Measurements from ENCODE around the gene CD1B.

The CD1B gene

GRCh38 chr1:158329300-158329699, 2.0 kb downstream of the CD1B start:
- Histone ChIP-seq H3K27me3 (ENCODE audit: control insufficient read depth, insufficient read depth, low read length) (no peaks in the 10 kb centered on the region), H3K4me1 (ENCODE audit: control insufficient read depth, insufficient read depth, low read length) (no peaks in the 10 kb centered on the region), H3K36me3 (ENCODE audit: control insufficient read depth, insufficient read depth, low read length) (no peaks in the 10 kb centered on the region), H3K27ac (ENCODE audit: low read length) (no peak overlapping the region), H3K9me3 (ENCODE audit: control insufficient read depth, insufficient read depth, low read length) (no peaks in the 10 kb centered on the region), H3K4me3 (ENCODE audit: low read length) (no peak overlapping the region)
- no peak for DNase-seq (ENCODE audit: low read depth, low spot score)
- no CpG with 5 or more reads among the region's 7 CpGs for WGBS (ENCODE audit: insufficient coverage, insufficient read length)

GRCh38 chr1:158328426-158328825, 2.9 kb downstream of the CD1B start:
- Histone ChIP-seq H3K4me3 (ENCODE audit: low read length) (no peak overlapping the region), H3K4me1 (ENCODE audit: control insufficient read depth, insufficient read depth, low read length) (no peaks in the 10 kb centered on the region), H3K36me3 (ENCODE audit: control insufficient read depth, insufficient read depth, low read length) (no peaks in the 10 kb centered on the region), H3K27ac (ENCODE audit: low read length) (no peak overlapping the region), H3K9me3 (ENCODE audit: control insufficient read depth, insufficient read depth, low read length) (no peaks in the 10 kb centered on the region), H3K27me3 (ENCODE audit: control insufficient read depth, insufficient read depth, low read length) (no peaks in the 10 kb centered on the region)
- DNase-seq (ENCODE audit: low read depth, low spot score): no peak
- WGBS (ENCODE audit: insufficient coverage, insufficient read length): 100% methylated on average over 1 of the region's 3 CpGs

GRCh38 chr1:158327481-158327880, 3.9 kb downstream of the CD1B start:
- no peak overlapping the region for H3K4me3 ChIP-seq (ENCODE audit: low read length)
- no peaks in the 10 kb centered on the region for H3K36me3 ChIP-seq (ENCODE audit: control insufficient read depth, insufficient read depth, low read length)
- no peaks in the 10 kb centered on the region for H3K9me3 ChIP-seq (ENCODE audit: control insufficient read depth, insufficient read depth, low read length)
- no peaks in the 10 kb centered on the region for H3K27me3 ChIP-seq (ENCODE audit: control insufficient read depth, insufficient read depth, low read length)
- H3K27ac ChIP-seq (ENCODE audit: low read length): no peak overlapping the region
- H3K4me1 ChIP-seq (ENCODE audit: control insufficient read depth, insufficient read depth, low read length): no peaks in the 10 kb centered on the region
- DNase-seq (ENCODE audit: low read depth, low spot score): no peak

- Histone ChIP-seq H3K4me3 (ENCODE audit: low read length) (no peak overlapping the region), H3K9me3 (ENCODE audit: control insufficient read depth, insufficient read depth, low read length) (no peaks in the 10 kb centered on the region), H3K27me3 (ENCODE audit: control insufficient read depth, insufficient read depth, low read length) (no peaks in the 10 kb centered on the region), H3K27ac (ENCODE audit: low read length) (no peak overlapping the region), H3K36me3 (ENCODE audit: control insufficient read depth, insufficient read depth, low read length) (no peaks in the 10 kb centered on the region), H3K4me1 (ENCODE audit: control insufficient read depth, insufficient read depth, low read length) (no peaks in the 10 kb centered on the region)
- WGBS (ENCODE audit: insufficient coverage, insufficient read length): no CpG with 5 or more reads among the region's 4 CpGs
- no peak for DNase-seq (ENCODE audit: low read depth, low spot score)
Observed at GRCh38 chr1:158324395-158324794, 6.9 kb downstream of the CD1B start.

GRCh38 chr1:158323866-158324265, 7.5 kb downstream of the CD1B start:
- WGBS (ENCODE audit: insufficient coverage, insufficient read length): no CpG with 5 or more reads among the region's 1 CpG
- no peaks in the 10 kb centered on the region for H3K9me3 ChIP-seq (ENCODE audit: control insufficient read depth, insufficient read depth, low read length)
- H3K27ac ChIP-seq (ENCODE audit: low read length): no peak overlapping the region
- H3K27me3 ChIP-seq (ENCODE audit: control insufficient read depth, insufficient read depth, low read length): no peaks in the 10 kb centered on the region
- no peaks in the 10 kb centered on the region for H3K36me3 ChIP-seq (ENCODE audit: control insufficient read depth, insufficient read depth, low read length)
- H3K4me3 ChIP-seq (ENCODE audit: low read length): no peak overlapping the region
- DNase-seq (ENCODE audit: low read depth, low spot score): no peak
- H3K4me1 ChIP-seq (ENCODE audit: control insufficient read depth, insufficient read depth, low read length): no peaks in the 10 kb centered on the region

GRCh38 chr1:158311066-158311465, 20.3 kb downstream of the CD1B start:
- Histone ChIP-seq H3K9me3 (ENCODE audit: control insufficient read depth, insufficient read depth, low read length) (no peaks in the 10 kb centered on the region), H3K27ac (ENCODE audit: low read length) (no peak overlapping the region), H3K27me3 (ENCODE audit: control insufficient read depth, insufficient read depth, low read length) (no peaks in the 10 kb centered on the region), H3K4me3 (ENCODE audit: low read length) (no peak overlapping the region), H3K36me3 (ENCODE audit: control insufficient read depth, insufficient read depth, low read length) (no peaks in the 10 kb centered on the region), H3K4me1 (ENCODE audit: control insufficient read depth, insufficient read depth, low read length) (no peaks in the 10 kb centered on the region)
- no peak for DNase-seq (ENCODE audit: low read depth, low spot score)
- WGBS (ENCODE audit: insufficient coverage, insufficient read length): no CpG with 5 or more reads among the region's 2 CpGs

- DNase-seq (ENCODE audit: low read depth, low spot score): no peak
- WGBS (ENCODE audit: insufficient coverage, insufficient read length): no CpG with 5 or more reads among the region's 1 CpG
- Histone ChIP-seq H3K36me3 (ENCODE audit: control insufficient read depth, insufficient read depth, low read length) (no peaks in the 10 kb centered on the region), H3K9me3 (ENCODE audit: control insufficient read depth, insufficient read depth, low read length) (no peaks in the 10 kb centered on the region), H3K27ac (ENCODE audit: low read length) (no peak overlapping the region), H3K4me1 (ENCODE audit: control insufficient read depth, insufficient read depth, low read length) (no peaks in the 10 kb centered on the region), H3K27me3 (ENCODE audit: control insufficient read depth, insufficient read depth, low read length) (no peaks in the 10 kb centered on the region), H3K4me3 (ENCODE audit: low read length) (no peak overlapping the region)
Observed at GRCh38 chr1:158310623-158311022, 20.7 kb downstream of the CD1B start.

- no peak overlapping the region for H3K4me3 ChIP-seq (ENCODE audit: low read length)
- no CpG with 5 or more reads among the region's 2 CpGs for WGBS (ENCODE audit: insufficient coverage, insufficient read length)
- no peaks in the 10 kb centered on the region for H3K36me3 ChIP-seq (ENCODE audit: control insufficient read depth, insufficient read depth, low read length)
- H3K27ac ChIP-seq (ENCODE audit: low read length): no peak overlapping the region
- no peaks in the 10 kb centered on the region for H3K9me3 ChIP-seq (ENCODE audit: control insufficient read depth, insufficient read depth, low read length)
- no peak for DNase-seq (ENCODE audit: low read depth, low spot score)
- no peaks in the 10 kb centered on the region for H3K27me3 ChIP-seq (ENCODE audit: control insufficient read depth, insufficient read depth, low read length)
- no peaks in the 10 kb centered on the region for H3K4me1 ChIP-seq (ENCODE audit: control insufficient read depth, insufficient read depth, low read length)
Observed at GRCh38 chr1:158295791-158296190, 35.5 kb downstream of the CD1B start.

- no peaks in the 10 kb centered on the region for H3K27me3 ChIP-seq (ENCODE audit: control insufficient read depth, insufficient read depth, low read length)
- H3K4me3 ChIP-seq (ENCODE audit: low read length): no peak overlapping the region
- no CpG with 5 or more reads among the region's 5 CpGs for WGBS (ENCODE audit: insufficient coverage, insufficient read length)
- DNase-seq (ENCODE audit: low read depth, low spot score): no peak
- no peaks in the 10 kb centered on the region for H3K4me1 ChIP-seq (ENCODE audit: control insufficient read depth, insufficient read depth, low read length)
- no peak overlapping the region for H3K27ac ChIP-seq (ENCODE audit: low read length)
- no peaks in the 10 kb centered on the region for H3K9me3 ChIP-seq (ENCODE audit: control insufficient read depth, insufficient read depth, low read length)
- H3K36me3 ChIP-seq (ENCODE audit: control insufficient read depth, insufficient read depth, low read length): no peaks in the 10 kb centered on the region
Observed at GRCh38 chr1:158290321-158290844, 40.9 kb downstream of the CD1B start.

- WGBS (ENCODE audit: insufficient coverage, insufficient read length): no CpG with 5 or more reads among the region's 4 CpGs
- Histone ChIP-seq H3K9me3 (ENCODE audit: control insufficient read depth, insufficient read depth, low read length) (no peaks in the 10 kb centered on the region), H3K27me3 (ENCODE audit: control insufficient read depth, insufficient read depth, low read length) (no peaks in the 10 kb centered on the region), H3K27ac (ENCODE audit: low read length) (no peak within 1 kb of the TSS), H3K36me3 (ENCODE audit: control insufficient read depth, insufficient read depth, low read length) (no peaks in the 10 kb centered on the region), H3K4me1 (ENCODE audit: control insufficient read depth, insufficient read depth, low read length) (no peaks in the 10 kb centered on the region), H3K4me3 (ENCODE audit: low read length) (no peak within 1 kb of the TSS)
- no peak for DNase-seq (ENCODE audit: low read depth, low spot score)
Observed at GRCh38 chr1:158289811-158290210, 41.5 kb downstream of the CD1B start, which contains the start of gene CD1C. Gene CD1C (plus strand): TSS chr1:158289923. CDS start chr1:158290065, 142 bp downstream.

- no peak for DNase-seq (ENCODE audit: low read depth, low spot score)
- Histone ChIP-seq H3K4me3 (ENCODE audit: low read length) (no peak overlapping the region), H3K36me3 (ENCODE audit: control insufficient read depth, insufficient read depth, low read length) (no peaks in the 10 kb centered on the region), H3K27ac (ENCODE audit: low read length) (no peak overlapping the region), H3K9me3 (ENCODE audit: control insufficient read depth, insufficient read depth, low read length) (no peaks in the 10 kb centered on the region), H3K27me3 (ENCODE audit: control insufficient read depth, insufficient read depth, low read length) (no peaks in the 10 kb centered on the region), H3K4me1 (ENCODE audit: control insufficient read depth, insufficient read depth, low read length) (no peaks in the 10 kb centered on the region)
- no CpG with 5 or more reads among the region's 1 CpG for WGBS (ENCODE audit: insufficient coverage, insufficient read length)
Observed at GRCh38 chr1:158286941-158287346, 44.4 kb downstream of the CD1B start.

Data from iPS DF 6.9 (cell line).